T-helper 9 cell (primary cell): ENCODE results near the gene BRINP3.

Experiments used
- DNase-seq: peaks from one replicate; pipeline ENCODE4 v3.0.0-alpha.2; 2020

BRINP3 gene

GRCh38 chr1:190444464-190444863, 33.2 kb downstream of the BRINP3 start:
- DNase-seq, result no peak

GRCh38 chr1:190439447-190439846, 38.2 kb downstream of the BRINP3 start:
- no peak for DNase-seq

DNA sequence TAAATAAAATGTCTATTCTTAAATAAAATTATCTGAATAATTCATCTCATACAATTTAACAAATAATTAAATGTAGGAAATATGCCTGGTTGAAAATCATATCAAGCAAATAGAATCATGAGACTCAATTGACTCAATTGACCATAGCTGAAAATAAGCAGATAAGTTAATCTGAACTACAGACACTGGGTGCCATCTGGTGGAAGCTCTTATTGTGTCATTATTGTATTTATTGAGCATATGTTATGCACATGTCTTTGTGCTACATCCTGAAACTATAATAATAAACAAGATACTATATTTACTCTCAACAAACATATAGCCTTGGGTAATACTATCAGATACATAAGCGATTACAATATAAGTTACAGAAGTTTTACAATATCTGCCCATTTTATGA, 41.0 kb downstream of the BRINP3 start:
- no peak for DNase-seq

DNA sequence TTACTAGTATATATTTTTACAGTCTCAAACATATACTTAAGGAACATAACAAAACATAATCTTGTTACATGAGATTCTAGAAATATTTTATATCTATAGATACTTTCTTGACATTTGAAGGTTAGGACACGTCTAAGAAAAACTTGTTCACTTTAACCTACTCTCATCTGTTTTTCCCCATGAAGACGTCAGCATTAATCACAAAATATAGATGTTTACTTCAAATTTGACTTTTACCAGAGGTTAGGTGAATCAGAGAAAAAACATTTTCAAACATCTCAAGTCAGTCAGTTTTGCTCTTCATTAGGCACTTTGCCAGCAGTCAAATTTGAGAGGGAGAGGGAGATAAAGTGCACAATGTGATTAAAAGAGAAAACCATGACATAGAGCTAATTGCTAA, 47.7 kb downstream of the BRINP3 start:
- DNase-seq, result no peak

DNA sequence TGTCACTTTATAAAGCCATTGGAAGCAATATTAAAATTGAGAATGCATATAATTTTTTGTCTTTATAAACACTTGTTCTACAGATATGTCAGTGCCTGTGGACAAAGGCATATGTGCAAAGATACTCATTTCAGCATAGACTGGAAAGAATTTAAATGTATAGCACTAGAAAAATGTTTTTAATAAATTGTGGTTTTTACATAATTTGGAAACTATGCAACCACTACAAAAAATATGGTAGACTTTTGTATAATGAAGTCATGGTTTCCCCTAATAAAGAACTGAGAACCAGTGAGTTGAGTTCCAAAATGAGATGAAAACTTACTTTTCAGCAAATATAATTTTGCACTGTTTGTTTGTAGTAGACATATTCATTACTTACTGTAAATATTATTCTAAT, 48.5 kb downstream of the BRINP3 start:
- no peak for DNase-seq

DNA sequence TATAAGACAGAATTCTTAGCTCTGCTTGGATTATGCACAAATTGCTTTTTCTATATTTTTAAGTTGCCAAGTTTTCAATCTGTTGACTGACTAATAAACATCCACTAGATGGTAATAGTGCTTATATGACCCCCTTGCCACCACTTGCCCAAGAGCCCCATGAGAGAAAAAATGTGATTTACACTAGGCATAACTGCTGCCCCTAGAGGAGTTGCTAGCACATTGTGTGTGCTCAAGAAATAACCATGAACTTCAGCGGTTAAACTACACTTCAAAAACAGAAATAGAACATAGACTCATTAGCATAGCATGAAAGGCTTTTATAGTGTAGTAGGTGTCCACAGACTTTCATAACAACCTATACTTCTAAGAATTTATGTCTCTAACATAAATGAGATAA, 61.4 kb downstream of the BRINP3 start:
- DNase-seq, result no peak

GRCh38 chr1:190413142-190413541, 64.5 kb downstream of the BRINP3 start:
- no peak for DNase-seq

DNA sequence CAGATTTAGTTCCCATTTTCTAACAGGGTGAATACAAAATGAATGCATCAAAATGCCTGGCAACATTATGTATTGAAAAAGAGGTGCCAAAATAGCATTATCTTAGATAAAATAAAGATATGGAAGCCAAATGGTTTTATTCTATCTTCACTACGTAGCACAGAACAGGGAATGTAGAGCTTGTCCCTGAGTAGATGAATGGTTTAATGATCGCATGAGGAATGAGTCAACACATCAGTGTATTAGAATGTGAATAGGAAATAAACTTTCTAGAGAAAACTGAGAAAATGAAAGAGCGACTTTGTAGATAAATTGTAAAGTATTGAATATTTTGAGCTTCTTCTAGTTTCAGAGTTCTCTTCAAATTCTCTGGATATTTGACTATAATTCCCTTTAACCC, 74.3 kb downstream of the BRINP3 start:
- DNase-seq, result no peak

DNA sequence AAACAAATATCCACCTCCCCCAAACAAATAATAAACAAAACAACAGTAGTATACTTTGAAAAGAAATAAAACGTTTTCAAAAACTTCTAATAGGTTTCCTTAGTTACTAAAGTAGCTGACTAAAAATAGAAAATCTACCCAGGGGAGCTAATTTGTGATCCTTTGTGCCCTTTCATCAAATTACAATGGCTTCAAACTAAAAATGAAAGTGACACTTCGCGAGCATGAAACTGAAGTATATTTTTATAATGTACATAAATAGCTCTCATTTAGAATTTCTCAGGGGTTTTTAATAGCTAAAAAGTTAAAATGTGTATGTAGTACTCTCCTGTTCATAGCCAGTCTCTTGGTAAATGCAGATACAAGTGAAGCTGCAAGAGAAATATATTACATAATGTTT, 78.4 kb downstream of the BRINP3 start:
- no peak for DNase-seq

GRCh38 chr1:190391582-190391981, 86.1 kb downstream of the BRINP3 start:
- DNase-seq, result no peak

- no peak for DNase-seq
Measured at GRCh38 chr1:190377991-190378390, 99.7 kb downstream of the BRINP3 start.

GRCh38 chr1:190377294-190377693, 100.4 kb downstream of the BRINP3 start:
- no peak for DNase-seq

DNA sequence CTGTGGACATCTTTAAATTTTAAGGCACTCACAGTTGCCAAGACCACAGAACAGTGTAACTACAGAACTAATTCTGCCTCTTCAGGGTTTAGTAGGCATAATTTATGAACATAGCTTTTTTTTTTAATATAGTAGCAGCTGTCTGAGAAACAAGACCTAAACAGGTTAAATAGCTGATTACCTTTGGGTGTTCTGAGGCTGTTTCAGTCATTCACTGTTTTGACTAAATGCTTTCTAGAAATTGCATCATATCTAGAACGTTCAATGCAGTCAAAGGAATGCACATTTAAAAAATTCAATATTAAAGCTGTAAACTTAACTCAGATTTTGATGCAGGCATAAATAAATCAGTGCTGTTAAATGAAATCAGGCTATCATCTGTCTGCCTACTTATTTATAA, 101.6 kb downstream of the BRINP3 start:
- no peak for DNase-seq

DNA sequence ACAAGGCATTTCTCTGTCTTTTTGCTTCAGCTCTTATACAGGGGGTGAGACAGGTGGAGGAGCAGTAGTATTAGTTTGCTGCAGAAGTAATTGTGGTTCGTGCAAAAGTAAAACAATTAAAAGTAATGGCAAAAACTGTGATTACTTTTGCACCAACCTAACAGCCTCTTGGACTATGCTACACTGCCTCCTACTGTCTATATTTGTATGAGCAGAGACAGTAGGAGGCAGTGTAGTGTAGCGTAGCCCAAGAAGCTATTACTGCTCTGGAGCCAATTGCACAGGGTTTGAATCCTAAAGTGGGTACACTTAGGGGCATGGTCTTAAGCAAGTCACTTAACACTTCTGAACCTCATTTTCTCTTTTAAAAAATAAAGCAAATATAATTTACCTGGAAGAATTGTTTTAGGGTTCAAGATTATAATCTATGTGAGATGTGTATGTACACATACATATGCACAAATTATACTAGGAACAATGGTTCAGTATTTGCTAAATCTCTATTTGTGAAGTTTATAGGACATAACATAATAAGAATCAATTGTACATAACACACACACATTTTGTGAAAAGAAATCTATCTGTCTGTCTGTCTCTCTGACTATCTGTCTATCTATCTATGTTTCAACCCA, 103.8 kb downstream of the BRINP3 start:
- no peak for DNase-seq

GRCh38 chr1:190367200-190367599, 110.5 kb downstream of the BRINP3 start:
- no peak for DNase-seq

GRCh38 chr1:190365283-190365682, 112.4 kb downstream of the BRINP3 start:
- no peak for DNase-seq

GRCh38 chr1:190353538-190354101, 124.0 kb downstream of the BRINP3 start:
- no peak for DNase-seq

GRCh38 chr1:190344454-190344853, 133.2 kb downstream of the BRINP3 start:
- no peak for DNase-seq

DNA sequence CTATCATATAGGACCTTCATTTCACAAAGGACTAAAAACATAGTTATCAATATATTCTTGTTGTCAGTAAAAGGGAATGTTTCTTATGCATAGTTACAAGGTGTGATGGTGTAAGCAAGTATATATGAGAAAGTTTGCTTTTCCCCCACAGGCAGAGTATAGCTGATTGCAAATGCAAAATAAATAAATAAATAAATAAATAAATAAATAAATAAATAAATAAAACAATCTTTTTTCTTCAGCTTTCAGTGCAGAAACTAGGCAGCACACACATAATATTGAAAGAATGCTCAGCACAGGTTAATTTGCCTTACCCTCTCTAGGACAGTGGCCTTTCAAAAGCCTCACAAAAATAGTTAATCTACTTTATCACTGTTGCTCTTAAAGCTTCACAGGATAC, 138.8 kb downstream of the BRINP3 start:
- DNase-seq, result no peak

- no peak for DNase-seq
Measured at GRCh38 chr1:190328871-190329270, 148.8 kb downstream of the BRINP3 start.

DNA sequence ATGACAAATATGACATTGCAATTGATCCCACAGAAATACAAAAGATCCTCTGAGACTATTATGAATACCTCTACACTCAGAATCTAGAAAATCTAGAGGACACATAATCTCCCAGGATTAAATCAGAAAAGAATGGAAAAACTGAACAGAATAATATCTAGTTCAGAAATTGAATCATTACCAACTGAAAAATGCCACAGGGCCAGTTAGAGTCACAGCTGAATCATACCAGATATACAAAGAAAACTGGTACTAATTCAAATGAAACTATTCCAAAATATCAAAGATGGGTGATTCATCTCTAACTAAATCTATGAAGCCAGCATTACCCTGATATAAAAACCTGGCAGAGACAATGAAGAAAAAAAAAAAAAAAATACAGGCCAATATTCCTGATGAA, 149.3 kb downstream of the BRINP3 start:
- DNase-seq, result no peak

- DNase-seq, result no peak
Measured at GRCh38 chr1:190327271-190327670, 150.4 kb downstream of the BRINP3 start.

DNA sequence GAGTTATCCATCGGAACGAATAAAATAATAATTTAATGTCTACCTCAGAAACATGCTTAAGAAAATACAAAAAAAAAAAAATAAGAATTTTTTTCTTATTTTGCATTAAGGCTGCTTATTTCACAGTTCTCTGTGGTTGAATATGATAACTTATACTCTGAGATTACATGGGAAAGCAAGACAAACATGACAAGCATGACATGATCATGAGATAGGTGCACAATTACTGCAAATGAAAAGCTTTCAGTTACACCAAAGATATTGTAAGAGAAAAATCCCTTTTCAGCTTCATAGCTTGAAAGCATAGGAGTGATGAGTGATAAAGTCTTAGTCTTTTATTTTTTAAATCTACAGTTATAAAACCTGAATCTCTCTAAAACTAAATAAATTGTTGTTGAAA, 154.1 kb downstream of the BRINP3 start:
- DNase-seq, result no peak

GRCh38 chr1:190322274-190322673, 155.4 kb downstream of the BRINP3 start:
- no peak for DNase-seq

DNA sequence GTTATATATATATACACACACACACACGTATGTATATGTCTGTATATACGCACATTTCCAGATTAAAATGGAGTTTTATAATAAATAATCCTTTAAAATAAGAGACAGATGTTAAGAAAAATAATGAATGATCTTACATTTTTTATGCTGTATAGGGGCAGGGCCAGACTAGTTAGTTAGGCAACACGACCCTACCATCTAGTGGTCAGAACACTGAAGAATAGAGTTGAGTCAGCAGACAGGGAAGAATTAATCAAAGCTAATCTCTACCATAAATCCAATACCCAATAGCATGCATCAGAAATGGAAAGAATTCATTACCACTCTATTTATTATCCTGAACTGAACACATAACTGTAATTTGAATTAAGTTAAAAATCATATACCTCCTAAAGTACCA, 156.7 kb downstream of the BRINP3 start:
- no peak for DNase-seq
